HFF-Myc (cell line): ENCODE measurements around the gene CLDN4.
A peak's percentile ranks its signal among the peaks of the same experiment; 100 is the strongest.
"Not testable (repeated sequence)": the region's sequence is repeated elsewhere in the genome, so short reads cannot be mapped to it uniquely, and the experiment has no call there.

Experiments used
- DNase-seq: peaks from one replicate; pipeline ENCODE4 v3.0.0-alpha.2; 2011; ENCODE audit warnings: low read depth; ENCODE audit errors: extremely low read depth
- H3K4me3 ChIP-seq: replicated peaks from 2 replicates; pipeline ENCODE4 v1.5.1; 2011; ENCODE audit warnings: low read depth, mild to moderate bottlenecking, control low read depth, low read length
- CTCF ChIP-seq: IDR thresholded peaks from 2 replicates; pipeline ENCODE4 v1.5.1; 2012; ENCODE audit warnings: mild to moderate bottlenecking, low read depth, low read length, control low read depth; ENCODE audit errors: missing control alignments

CLDN4 gene

GRCh38 chr7:73817121-73817520 is 13.7 kb upstream of the CLDN4 start:
- H3K4me3 ChIP-seq = no peak overlapping the region
- no peak for DNase-seq
- no peak for TF ChIP-seq CTCF

- TF ChIP-seq CTCF = no peak
- no peak for DNase-seq
- no peak overlapping the region for H3K4me3 ChIP-seq
Observed at GRCh38 chr7:73820013-73820412, 10.8 kb upstream of the CLDN4 start.

GRCh38 chr7:73821597-73822285 is 9.1 kb upstream of the CLDN4 start:
- not testable (repeated sequence) for H3K4me3 ChIP-seq, DNase-seq

- DNase-seq = peak; percentile 81
- no peak overlapping the region for H3K4me3 ChIP-seq
- TF ChIP-seq CTCF = no peak
Observed at GRCh38 chr7:73822319-73823173, 8.2 kb upstream of the CLDN4 start.

- no peak overlapping the region for H3K4me3 ChIP-seq
- no peak for DNase-seq
- TF ChIP-seq CTCF = no peak
Observed at GRCh38 chr7:73823257-73823656, 7.5 kb upstream of the CLDN4 start.

- no peak for TF ChIP-seq CTCF
- DNase-seq = no peak
- no peak overlapping the region for H3K4me3 ChIP-seq
Observed at GRCh38 chr7:73823873-73824592, 6.8 kb upstream of the CLDN4 start.

- DNase-seq = no peak
- TF ChIP-seq CTCF = no peak
Observed at GRCh38 chr7:73824986-73825385, 5.8 kb upstream of the CLDN4 start.

More at GRCh38 chr7:73824986-73825385, 5.8 kb upstream of the CLDN4 start:
- no peak overlapping the region for H3K4me3 ChIP-seq
